GM21723 (cell line): ENCODE results near the gene ACLY.
"Not testable (repeated sequence)": the region's sequence is repeated elsewhere in the genome, so short reads cannot be mapped to it uniquely, and the experiment has no call there.

ENCODE experiments used
- ATAC-seq: cut with Tn5 transposase; IDR thresholded peaks from one replicate; pipeline ENCODE4 v1.9.1; 2021; ENCODE audit warnings: mild to moderate bottlenecking, moderate library complexity; ENCODE audit not compliant: unreplicated experiment

Gene ACLY

DNA sequence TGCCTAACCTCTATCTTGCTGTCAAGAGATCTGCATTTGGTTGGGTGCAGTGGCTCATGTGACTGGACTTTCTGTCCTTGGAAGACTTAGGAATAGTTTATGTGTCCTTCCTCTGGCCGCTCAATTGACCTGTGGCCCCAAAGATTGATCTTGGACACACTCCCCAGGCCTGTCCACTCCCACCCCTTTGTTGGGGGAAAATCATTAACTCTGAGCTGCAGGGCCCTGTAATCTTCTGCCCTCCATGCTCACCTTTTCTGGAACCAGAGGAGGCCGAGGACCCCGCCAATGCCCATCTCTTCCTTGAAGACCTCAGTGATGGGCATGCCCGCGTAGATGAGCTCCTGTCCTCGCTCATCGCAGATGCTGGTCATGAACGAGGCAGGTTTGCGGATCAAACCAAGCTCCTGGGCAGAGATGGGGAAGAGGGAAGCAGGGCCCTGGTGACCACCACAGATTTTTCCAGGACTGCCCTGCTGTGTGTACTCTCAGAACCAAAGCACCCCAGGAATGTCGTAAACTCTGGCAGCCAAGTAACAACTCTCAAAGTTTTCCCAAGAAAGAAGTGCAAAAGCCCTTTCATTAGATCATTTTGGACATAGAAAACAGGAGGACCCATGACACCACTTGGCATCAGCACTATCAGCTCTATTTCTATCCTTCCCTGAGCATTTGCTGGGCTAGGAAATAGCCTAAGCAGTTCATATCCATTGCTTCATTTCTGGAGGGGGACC lies 45.0 kb downstream of the ACLY start:
- no peak for ATAC-seq

DNA sequence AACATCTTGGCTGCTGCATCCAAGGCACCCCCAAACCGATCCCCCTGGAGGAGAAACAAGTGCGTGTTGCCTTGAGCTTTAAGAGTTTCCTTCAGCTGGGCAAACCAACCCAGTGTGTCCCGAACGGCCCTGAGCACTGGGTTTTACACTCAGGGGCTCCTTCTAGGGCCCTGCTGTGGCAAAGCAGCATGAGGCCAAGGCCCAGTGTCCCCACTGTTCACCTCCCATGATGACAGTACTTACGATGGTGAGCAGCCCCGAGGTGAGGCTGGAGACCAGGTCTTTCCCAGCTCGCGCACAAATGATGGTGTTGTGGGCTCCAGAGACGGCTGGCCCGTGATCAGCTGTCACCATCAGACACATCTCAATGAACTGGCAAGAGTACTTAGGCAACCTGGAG lies 47.0 kb downstream of the ACLY start:
- ATAC-seq = no peak

DNA sequence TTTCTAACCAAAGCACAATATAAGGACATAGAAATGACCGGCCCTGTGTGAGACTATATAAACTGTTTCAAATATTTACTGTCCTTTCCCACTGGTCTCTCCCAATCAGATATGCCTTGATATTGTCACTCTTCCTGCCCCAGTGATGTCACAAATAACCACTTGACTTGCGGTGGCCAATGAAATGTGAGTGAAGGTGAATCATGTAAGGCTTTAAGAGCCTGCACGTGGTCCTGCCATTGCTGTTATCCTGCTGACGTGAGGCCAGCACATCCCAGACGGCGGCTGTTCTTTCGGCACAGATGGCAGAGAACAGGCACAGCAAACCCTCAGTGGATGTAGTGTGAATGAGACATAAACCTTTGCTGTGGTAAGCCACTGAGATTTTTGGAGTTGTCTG lies 48.1 kb downstream of the ACLY start:
- ATAC-seq = no peak

DNA sequence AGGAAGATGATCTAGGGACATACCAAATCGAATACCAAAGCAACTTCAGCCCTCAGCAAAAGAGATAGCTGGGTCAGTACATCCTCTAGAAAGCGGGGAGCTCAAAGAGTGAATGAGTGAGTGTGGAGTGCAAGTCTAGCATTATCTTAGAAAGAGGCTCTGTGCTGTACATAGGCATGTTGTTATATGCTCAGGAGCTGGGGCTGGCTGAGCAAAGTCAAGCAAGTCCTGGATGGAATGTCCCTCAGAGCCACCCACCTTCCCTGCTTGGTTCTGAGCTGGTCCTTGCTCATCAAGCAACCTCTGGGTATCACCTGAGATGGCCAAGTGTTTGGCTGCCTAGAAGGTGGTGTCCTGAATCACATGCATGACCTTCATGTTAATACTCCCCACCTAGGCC lies 48.7 kb downstream of the ACLY start:
- no peak for ATAC-seq

DNA sequence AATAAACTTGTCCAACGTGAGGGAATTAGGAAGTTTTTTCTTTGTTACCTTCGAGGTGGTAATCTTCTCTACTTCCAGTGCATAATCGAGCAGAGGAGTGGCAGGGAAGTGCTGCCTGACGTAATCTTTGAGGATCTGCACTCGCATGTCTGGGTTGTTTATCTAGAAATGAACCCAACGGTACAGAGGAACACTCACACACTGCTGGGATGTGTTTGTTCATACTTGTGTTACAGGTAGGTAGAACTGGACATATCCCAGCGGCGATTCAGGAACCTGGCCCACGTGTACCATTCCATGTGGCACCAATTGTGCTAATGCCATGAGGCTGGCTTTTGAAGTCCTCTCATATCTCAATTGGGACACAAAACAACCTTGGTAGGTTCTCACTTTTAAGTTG lies 49.3 kb downstream of the ACLY start:
- no peak for ATAC-seq

DNA sequence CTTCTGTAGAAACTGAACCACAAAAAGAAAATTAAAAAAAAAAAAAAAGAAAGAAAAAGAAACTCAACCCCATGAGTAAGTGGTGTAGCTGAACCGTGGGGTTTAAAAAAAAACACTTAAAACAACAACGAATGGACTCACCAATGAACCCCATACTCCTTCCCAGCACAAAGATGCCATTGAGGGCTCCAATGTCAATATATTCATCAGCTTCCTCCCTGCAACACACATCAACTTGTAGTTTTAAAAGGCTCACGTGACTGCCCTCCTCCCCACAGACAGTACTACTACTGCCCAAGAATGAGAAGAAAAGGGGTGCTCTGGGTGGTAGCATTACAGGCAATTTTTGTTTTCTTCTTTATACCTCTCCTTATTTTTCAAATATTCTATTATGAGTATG lies 50.2 kb downstream of the ACLY start:
- no peak for ATAC-seq

DNA sequence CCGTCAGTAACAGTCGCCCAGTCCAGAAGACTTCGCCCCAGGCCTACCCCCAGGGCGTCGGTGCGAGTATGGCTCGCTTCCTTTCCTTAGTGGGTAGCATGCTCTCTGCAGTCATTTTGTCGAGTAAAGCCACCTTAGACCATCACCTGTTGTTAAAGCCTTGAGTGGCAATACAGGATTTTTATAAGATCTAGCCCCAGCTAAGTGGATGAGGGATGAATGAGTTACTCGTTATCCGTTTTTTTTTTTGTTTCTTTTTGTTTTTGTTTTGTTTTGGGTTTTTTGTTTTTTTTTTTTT lies 53.2 kb downstream of the ACLY start:
- ATAC-seq = no peak

DNA sequence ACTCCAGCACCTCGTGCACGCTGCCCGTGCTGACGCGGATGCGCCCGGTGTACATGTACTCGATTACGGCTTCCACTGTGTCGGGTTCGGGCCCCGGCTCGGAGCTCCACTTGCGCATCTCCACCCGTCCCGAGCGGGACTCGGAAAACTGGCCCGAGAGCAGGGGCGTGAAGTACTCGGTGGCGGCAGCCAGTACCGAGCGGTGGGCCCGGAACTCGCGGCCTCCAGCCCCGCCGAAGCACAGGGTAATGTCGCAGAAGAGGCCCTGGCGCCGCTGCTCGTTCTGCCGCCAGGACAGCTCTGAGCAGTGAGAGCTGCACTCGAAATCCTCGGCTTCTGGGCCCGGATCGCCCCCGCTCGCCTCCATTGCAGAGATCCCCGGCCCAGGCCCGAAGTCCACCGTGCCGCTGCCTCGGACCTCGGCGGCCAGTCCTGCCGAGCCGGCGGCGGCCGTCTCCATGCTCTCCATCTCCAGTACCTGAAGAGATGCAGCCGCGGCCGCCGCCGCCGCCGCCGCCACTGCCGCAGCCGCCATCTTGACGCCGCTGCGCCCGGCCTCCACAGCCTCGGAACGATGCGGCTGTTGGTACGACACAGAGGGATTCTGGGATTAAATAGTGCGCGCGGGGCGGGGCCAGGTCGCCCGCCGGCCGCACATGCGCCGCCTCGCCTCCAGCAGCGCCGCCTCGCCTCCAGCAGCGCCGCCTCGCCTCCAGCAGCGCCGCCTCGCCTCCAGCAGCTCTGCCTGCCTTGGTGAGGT lies 53.7 kb downstream of the ACLY start, which contains the start of gene KLHL11:
TSS of gene KLHL11 (minus strand) at position 588 of the 760 bp plus-strand sequence. CDS start at position 535, 53 bp downstream.
- peak; percentile 89 for ATAC-seq

DNA sequence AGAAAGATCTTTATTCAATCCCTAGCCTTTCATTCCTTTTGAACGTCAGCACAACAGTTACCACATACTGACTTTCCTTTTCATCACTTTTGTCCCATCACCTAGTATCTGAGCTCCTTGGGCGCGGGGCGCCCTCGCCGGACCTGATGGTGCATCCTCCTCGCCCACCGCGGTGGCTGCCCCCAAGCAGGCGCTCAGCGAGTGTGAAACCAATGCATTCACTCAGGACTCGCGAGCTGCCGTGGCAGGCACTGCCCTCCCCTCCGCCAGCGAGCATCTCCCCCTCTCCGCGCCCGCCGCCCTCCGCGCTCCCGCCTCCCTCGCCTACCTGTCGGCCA lies 54.3 kb downstream of the ACLY start:
- no peak for ATAC-seq

DNA sequence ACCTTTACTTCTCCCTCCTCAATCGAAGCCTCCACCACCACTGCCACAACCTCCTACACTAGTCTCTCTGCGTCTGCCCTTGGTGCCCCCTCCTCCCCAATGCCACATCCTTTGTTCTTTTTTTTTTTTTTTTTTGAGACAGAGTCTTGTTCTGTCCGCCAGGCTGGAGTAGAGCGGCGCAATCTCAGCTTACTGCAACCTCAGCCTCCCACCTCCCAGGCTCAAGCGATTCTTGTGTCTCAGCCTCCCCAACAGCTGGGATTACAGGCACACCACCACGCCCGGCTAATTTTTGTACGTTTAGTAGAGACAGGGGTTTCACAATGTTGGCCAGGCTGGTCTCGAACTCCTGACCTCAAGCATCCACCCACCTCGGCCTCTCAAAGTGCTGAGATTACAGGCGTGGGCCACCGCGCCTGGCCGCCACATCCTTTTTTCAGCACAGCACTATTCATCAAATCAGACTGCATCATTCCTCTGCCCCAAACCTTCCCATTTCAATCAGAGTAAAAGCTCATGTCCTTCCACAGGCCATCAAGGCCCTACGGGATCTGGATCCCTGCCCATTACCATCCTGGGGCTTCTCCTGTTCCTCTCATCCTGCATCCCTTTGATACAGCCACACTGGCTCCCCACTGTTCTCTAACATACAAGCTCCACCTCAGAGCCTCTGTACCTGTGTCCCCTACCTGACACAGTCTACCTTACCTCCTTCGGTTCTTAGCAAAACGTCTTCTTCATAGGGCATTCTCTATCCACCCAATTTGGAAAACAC lies 55.5 kb downstream of the ACLY start:
- ATAC-seq = no peak

DNA sequence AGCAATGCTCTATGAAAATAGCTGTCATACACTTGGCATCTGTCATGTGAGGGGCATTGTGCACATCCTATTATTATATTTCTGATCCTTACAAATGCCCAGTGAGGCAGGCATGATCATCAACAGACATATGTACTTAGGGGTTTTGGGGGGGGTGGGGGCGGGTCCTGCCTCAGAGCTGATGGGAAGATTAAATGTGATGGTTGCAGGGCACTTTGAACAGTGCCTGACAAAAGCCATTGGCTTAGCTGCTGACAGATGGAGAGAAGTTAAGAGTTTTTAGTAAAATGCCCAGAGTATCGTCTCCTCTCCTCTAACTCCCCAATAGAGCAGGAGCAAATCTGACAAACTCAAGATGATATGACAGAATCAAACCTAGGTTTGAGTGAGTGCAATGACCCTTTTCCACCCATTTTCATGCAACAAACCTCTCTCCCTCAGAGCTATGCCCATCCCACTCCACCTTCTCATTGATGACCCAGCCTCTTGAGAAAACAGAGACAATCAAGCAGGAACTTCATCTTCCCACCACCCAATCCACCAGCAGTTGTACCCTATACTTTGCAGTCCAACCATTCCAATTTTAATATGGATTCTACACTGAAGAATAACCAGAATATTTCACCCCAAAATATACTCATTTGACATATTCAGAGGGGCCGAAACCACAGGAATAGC lies 58.4 kb downstream of the ACLY start:
- no peak for ATAC-seq

DNA sequence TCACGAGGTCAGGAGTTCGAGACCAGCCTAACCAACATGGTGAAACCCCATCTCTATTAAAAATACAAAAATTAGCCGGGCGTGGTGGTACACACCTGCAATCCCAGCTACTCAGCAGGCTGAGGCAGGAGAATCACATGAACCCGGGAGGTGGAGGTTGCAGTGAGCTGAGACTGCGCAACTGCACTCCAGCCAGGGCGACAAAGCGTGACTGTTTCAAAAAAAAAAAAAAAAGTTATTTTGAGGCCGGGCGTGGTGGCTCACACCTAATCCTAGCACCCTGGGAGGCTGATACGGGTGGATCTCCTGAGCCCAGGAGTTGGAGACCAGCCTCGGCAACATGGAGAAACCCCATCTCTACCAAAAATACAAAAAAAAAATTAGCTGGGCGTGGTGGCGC lies 67.4 kb downstream of the ACLY start:
- not testable (repeated sequence) for ATAC-seq

DNA sequence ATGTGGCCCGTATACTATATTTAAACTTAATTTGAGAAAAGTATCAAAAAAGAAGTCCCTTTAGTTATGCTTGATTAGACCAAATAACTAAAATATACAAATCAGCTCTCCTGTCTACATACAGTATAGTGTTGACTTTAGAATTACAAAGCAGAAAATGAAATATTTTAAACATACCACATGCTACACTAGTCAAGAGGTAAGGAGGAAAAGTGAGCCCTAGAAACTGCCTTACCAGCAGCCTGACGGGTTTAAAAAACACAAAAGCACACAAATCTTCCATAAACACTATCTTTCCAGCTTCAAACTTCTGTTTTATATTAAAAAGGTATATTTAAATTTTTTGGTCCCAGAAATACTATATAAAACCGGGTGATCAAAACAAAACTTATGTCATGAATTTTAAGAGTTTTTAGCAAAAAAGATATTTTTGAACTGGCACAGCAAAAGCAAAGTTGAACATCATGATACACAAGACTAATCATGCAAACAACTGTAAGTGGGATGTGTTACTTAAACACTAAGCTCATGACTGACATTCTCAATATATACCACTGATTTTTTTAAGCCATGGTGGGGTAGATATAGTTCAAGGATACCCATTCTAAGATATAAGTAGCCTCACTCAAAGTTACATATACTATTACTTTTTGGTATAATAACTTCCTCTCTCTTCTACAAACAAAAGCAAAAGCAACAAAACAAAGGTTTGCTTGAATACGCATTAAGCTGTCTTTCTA lies 69.3 kb downstream of the ACLY start:
- ATAC-seq = no peak

DNA sequence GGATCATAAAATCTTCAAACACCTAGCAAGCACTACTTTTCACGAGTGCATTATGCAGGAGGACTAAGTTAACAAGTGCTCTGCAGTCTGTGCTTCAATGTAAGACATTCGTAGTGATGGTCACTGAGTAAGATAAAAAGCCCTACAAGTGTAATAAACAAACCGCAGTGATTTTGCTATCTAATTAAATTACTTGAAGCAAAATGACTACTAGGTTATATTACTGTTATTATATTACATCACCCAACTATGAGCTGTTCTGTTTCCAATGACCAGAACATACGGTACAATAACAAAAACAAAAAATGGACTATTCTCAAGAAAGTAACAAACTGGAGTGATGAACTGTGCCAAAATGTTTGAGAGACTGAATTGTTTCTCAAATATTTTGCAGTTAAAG lies 70.0 kb downstream of the ACLY start:
- no peak for ATAC-seq

DNA sequence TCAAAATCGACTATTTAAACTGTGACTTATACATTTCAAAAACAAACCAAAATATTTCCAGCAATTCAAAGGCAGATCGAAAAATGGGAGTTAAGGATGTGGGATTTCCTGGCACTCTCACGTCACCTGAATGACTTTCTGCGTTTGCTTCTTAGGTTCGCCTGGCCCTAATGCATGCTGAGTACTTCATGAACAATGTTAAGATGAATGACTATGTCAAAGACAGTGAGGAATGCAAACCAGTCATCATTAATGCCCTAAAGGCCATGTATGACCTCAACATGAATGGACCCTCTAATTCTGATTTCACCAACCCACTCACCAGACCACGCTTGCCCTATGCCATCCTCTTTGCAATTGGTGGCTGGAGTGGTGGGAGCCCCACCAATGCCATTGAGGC lies 73.8 kb downstream of the ACLY start:
- no peak for ATAC-seq

DNA sequence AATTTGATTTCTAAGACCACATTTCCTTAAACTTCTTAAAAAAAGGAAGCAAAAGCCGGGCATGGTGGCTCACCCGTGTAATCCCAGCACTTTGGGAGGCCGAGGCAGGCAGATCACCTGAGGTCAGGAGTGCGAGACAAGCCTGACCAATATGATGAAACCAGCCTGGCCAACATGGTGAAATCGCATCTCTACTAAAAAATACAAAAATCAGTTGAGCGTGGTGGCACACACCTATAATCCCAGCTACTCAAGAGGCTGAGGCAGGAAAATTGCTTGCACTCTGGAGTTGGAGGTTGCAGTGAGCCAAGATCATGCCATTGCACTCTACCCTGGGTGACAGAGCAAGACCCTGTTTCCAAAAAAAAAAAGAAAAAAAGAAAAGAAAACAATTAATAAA lies 78.0 kb downstream of the ACLY start:
- not testable (repeated sequence) for ATAC-seq

DNA sequence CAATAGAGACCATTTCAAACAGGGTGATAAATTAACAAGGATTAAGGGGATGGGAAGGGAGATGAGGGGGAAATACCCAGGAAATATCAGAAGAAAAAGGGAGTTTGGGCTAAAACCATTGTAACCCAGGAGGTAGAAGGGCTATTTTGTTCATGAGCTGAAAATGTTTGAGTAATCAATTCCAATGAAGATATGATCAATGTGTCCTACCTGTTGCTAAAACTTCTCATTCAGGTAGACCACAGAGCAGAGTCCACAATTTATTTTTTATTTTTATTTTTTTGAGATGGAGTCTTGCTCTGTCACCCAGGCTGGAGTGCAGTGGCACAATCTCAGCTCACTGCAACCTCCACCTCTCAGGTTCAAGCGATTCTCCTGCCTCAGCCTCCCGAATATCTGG lies 79.3 kb downstream of the ACLY start:
- not testable (repeated sequence) for ATAC-seq

DNA sequence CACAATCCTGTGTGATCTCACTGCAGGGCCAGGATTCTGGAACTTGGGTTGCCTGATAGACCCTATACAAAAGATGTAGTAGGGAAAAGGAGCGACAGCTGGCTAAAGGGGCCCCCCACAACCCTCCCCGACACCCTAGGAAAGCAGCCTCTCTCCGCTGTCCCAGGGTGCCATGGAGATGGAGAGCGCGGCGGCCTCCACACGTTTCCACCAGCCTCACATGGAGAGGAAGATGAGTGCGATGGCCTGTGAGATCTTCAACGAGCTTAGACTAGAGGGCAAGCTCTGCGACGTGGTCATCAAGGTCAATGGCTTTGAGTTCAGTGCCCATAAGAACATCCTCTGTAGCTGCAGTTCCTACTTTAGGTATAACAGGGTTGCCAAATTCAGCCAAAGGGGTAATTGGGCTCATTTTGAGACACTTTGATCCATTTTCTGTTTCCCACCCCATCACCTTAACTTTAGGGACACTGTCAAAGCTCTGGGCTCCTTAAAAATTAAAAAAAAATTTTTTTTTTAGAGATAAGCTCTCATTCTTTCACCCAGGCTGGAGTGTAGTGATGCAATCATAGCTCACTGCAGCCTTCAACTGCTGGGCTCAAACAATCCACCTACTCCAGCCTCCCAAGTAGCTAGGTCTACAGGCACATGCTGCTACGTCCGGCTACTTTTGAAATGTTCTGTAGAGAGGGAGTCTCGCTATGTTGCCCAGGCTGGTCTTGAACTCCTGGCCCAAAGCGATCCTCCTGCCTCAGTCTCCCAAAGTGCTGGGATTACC lies 80.8 kb downstream of the ACLY start, which contains the start of gene KLHL10:
TSS of gene KLHL10 (plus strand) at position 65 of the 778 bp plus-strand sequence. CDS start at position 173, 108 bp downstream.
- no peak for ATAC-seq

DNA sequence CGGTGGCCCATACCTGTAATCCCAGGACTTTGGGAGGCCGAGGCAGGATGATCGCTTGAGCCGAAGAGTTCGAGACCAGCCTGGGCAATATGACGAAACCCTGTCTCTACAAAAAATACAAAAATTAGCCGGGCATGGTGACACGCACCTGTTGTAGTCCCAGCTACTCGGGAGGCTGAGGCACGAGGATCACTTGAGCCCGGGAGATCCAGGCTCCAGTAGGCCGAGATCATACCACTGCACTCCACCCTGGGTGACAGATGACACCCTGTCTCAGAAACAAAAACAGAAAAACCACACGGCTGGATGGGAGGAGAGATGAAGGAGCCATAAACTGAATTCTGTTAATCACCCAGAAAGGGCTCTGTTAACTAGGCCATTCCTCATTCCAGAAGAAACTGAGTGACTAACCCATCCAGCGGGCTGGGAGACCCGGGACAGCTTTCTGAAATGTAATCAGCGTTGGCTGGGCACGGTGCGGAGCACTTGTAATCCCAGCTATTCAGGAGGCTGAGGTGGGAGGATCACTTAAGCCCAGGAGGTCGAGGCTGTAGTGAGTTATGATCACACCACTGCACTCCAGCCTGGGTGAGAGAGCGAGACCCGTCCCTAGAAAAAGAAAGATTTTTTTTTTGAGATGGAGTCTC lies 82.1 kb downstream of the ACLY start:
- no peak for ATAC-seq
